Hepatocyte (in vitro differentiated cells): Measurements from ENCODE around the gene MMS19. TPM values are rescaled to one million over a fixed set of nuclear protein-coding genes. Genes with fewer than 3 reads are reported as not detected.

ENCODE experiments used
- DNase-seq: peaks from one replicate; pipeline ENCODE4 v3.0.0-alpha.2; 2016; ENCODE audit warnings: low spot score
- H2AFZ ChIP-seq: fragments of 200-600 bp; sonication (generic); 2 replicates; pipeline ENCODE4 v1.6.0; 2016; ENCODE audit warnings: antibody characterized with exemption, mild to moderate bottlenecking
- H3K27ac ChIP-seq: fragments of 200-600 bp; sonication (generic); 2 replicates; pipeline ENCODE4 v1.5.1; 2016; ENCODE audit warnings: mild to moderate bottlenecking
- H3K27me3 ChIP-seq: fragments of 200-600 bp; sonication (generic); 2 replicates; pipeline ENCODE4 v1.6.1; 2016
- H3K36me3 ChIP-seq: fragments of 200-600 bp; sonication (generic); replicated peaks from 2 replicates; pipeline ENCODE4 v1.5.1; 2016; ENCODE audit warnings: low read depth; ENCODE audit not compliant: insufficient read depth
- H3K4me1 ChIP-seq: fragments of 200-600 bp; sonication (generic); 2 replicates; pipeline ENCODE4 v1.5.1; 2016; ENCODE audit warnings: mild to moderate bottlenecking, moderate library complexity; ENCODE audit not compliant: insufficient read depth
- H3K4me2 ChIP-seq: fragments of 200-600 bp; sonication (generic); 2 replicates; pipeline ENCODE4 v1.6.0; 2016
- H3K4me3 ChIP-seq: fragments of 200-600 bp; sonication (generic); 2 replicates; pipeline ENCODE4 v1.5.1; 2016; ENCODE audit warnings: mild to moderate bottlenecking
- H3K79me2 ChIP-seq: fragments of 200-600 bp; sonication (generic); 2 replicates; pipeline ENCODE4 v1.6.0; 2017; ENCODE audit warnings: mild to moderate bottlenecking
- H3K9me2 ChIP-seq: fragments of 200-600 bp; sonication (generic); replicated peaks from 2 replicates; pipeline ENCODE4 v1.6.0; 2017; ENCODE audit warnings: mild to moderate bottlenecking; ENCODE audit not compliant: insufficient read depth
- H3K9me3 ChIP-seq: fragments of 200-600 bp; sonication (generic); 2 replicates; pipeline ENCODE4 v1.5.1; 2016; ENCODE audit warnings: low read depth, mild to moderate bottlenecking
- H4K20me1 ChIP-seq: fragments of 200-600 bp; sonication (generic); 2 replicates; pipeline ENCODE4 v1.6.0; 2016; ENCODE audit warnings: mild to moderate bottlenecking; ENCODE audit not compliant: insufficient read depth, poor library complexity, severe bottlenecking
- EZH2 ChIP-seq: fragments of 200-600 bp; sonication (generic); IDR thresholded peaks from 2 replicates; pipeline ENCODE4 v1.6.1; 2016; ENCODE audit warnings: antibody characterized with exemption, mild to moderate bottlenecking, borderline replicate concordance
- EZH2phosphoT487 ChIP-seq: fragments of 200-600 bp; sonication (generic); IDR thresholded peaks from one replicate; pipeline ENCODE4 v1.6.1; 2018; ENCODE audit warnings: antibody characterized with exemption, mild to moderate bottlenecking, low read depth, moderate library complexity; ENCODE audit not compliant: unreplicated experiment, severe bottlenecking
- WGBS: methylation state at CpG from one replicate; pipeline ENCODE4 v1.1.6; 2016; ENCODE audit warnings: low lambda C conversion rate; ENCODE audit errors: missing lambda C conversion rate; 5-methylcytosine and 5-hydroxymethylcytosine counted together
- polyA plus RNA-seq: library from polyadenylated mRNA; unstranded; fragments of >200 nt; fragmentation: Nextera tagmentation; extraction: Ambion mirVana; gene quantifications from 2 replicates; pipeline ENCODE4 v1.2.1, GENCODE V29; 2016
- total RNA-seq: library from RNA; depleted of rRNA; stranded (reverse); fragments of >200 nt; gene quantifications from 2 replicates; pipeline ENCODE4 v1.2.3, GENCODE V29; 2014
- TF ChIP-seq, protein P1 (sequence below): fragments of 200-600 bp; sonication (generic); IDR thresholded peaks from 2 replicates; pipeline ENCODE4 v1.5.1; 2016; ENCODE audit warnings: antibody characterized with exemption, mild to moderate bottlenecking; ENCODE audit not compliant: poor library complexity

MMS19 gene
- total and polyA plus RNA-seq, 2 experiments from 2014 or later, result 58.4 to 68.6 TPM

DNA sequence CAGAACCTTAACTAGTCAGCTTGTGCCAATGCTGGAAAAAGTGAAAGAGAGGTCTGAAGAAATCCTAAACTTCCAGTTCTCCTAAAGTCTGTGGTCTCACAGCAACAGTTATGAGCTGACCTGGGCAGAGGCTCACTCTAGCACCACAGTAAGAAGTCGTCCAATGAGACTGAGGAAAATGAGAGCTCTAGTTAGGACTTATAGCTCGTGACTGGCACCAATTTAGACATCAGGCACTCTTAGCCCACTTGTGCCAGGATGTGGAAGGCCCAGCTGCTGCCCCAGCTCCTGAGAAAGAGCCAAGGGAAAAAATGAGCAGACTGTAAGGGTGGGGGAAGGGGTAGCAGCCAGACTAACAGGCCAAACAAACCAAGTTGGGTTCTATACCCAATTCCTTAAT lies 7.6 kb downstream of the MMS19 start:
- no peak for DNase-seq
- Histone ChIP-seq H3K79me2 (peaks cover 98% of the 10 kb centered on the region), H3K27me3 (no peaks in the 10 kb centered on the region), H4K20me1 (peaks cover 57% of the 10 kb centered on the region), H3K36me3 (no peaks in the 10 kb centered on the region), H3K9me3 (no peaks in the 10 kb centered on the region), H3K9me2 (no peaks in the 10 kb centered on the region), H3K4me3 (no peak overlapping the region), H2AFZ (no peak overlapping the region), H3K4me2 (no peak overlapping the region), H3K27ac (no peak overlapping the region), H3K4me1 (peaks cover 4% of the 10 kb centered on the region)
- TF ChIP-seq EZH2 (no peak), EZH2phosphoT487 (no peak)
- TF ChIP-seq, protein P1, sequence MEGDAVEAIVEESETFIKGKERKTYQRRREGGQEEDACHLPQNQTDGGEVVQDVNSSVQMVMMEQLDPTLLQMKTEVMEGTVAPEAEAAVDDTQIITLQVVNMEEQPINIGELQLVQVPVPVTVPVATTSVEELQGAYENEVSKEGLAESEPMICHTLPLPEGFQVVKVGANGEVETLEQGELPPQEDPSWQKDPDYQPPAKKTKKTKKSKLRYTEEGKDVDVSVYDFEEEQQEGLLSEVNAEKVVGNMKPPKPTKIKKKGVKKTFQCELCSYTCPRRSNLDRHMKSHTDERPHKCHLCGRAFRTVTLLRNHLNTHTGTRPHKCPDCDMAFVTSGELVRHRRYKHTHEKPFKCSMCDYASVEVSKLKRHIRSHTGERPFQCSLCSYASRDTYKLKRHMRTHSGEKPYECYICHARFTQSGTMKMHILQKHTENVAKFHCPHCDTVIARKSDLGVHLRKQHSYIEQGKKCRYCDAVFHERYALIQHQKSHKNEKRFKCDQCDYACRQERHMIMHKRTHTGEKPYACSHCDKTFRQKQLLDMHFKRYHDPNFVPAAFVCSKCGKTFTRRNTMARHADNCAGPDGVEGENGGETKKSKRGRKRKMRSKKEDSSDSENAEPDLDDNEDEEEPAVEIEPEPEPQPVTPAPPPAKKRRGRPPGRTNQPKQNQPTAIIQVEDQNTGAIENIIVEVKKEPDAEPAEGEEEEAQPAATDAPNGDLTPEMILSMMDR, result no peak
- WGBS, result 96% methylated on average over 2 of the region's 2 CpGs

DNA sequence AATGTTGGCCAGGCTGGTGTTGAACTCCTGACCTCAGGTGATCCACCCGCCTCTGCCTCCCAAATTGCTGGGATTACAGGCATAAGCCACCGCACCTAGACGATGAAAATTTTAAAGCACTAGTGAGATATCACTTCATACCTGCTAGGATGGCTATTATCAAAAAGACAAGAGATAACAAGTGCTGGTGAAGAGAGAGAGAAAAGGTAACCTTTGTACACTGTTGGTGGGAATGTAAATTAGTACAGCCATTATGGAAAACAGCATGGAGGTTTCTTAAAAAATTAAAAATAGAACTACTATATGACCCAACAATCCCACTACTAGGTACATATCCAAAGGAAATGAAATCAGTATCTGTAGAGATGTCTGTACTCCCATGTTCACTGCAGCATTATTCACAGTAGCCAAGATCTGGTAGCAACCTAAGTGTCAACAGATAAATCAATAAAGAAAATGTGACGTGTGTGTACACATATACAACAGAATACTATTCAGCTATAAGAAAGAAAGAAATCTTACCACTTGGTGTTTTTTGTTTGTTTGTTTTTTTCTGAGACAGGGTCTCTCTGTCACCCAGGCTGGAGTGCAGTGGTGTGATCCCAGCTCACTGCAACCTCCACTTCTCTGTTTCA lies 12.5 kb downstream of the MMS19 start:
- Histone ChIP-seq H3K9me3 (no peaks in the 10 kb centered on the region), H4K20me1 (peaks cover 35% of the 10 kb centered on the region), H2AFZ (no peak overlapping the region), H3K4me3 (no peak overlapping the region), H3K79me2 (peaks cover 90% of the 10 kb centered on the region), H3K36me3 (no peaks in the 10 kb centered on the region), H3K4me2 (no peak overlapping the region), H3K4me1 (no peaks in the 10 kb centered on the region), H3K27ac (no peak overlapping the region), H3K27me3 (no peaks in the 10 kb centered on the region), H3K9me2 (no peaks in the 10 kb centered on the region)
- 92% methylated on average over 4 of the region's 4 CpGs for WGBS
- no peak for DNase-seq
- TF ChIP-seq EZH2 (no peak), EZH2phosphoT487 (no peak)
- TF ChIP-seq, protein P1, result no peak

DNA sequence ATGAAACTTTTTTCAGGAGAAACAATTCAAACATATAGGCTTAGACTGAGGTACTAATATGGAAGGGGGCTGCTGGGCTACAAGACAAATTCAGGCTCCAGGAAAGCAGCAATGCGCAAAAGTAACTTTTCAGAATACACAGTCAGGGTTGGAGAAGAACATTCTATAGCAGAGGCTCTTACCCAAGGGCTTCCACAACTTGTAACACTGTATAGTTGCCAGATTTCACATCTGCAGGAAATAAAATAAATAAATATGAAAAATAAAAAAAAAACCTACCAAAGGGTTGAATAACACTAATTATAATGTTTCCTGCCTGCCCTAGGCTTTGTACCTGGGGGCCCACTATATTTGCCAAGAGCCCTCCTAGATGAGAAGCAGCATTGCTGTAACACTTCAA lies 14.3 kb downstream of the MMS19 start:
- Histone ChIP-seq H3K9me2 (no peaks in the 10 kb centered on the region), H3K9me3 (no peaks in the 10 kb centered on the region), H3K36me3 (no peaks in the 10 kb centered on the region), H3K4me2 (no peak overlapping the region), H3K4me3 (no peak overlapping the region), H4K20me1 (peaks cover 20% of the 10 kb centered on the region), H2AFZ (no peak overlapping the region), H3K27ac (no peak overlapping the region), H3K79me2 (peaks cover 72% of the 10 kb centered on the region), H3K27me3 (no peaks in the 10 kb centered on the region), H3K4me1 (no peaks in the 10 kb centered on the region)
- DNase-seq, result no peak
- 92% methylated on average over 1 of the region's 1 CpG for WGBS
- TF ChIP-seq EZH2, result no peak
- TF ChIP-seq, protein P1, result no peak
- TF ChIP-seq EZH2phosphoT487, result no peak
